ENCODE results near the gene LRRC28.

LRRC28 gene

GRCh38 chr15:99435113-99435695 lies 183.9 kb downstream of the LRRC28 start:
- Histone ChIP-seq H3K9ac (no peak overlapping the region), H3K27ac (no peak overlapping the region), H3K9me3 (ENCODE audit: control insufficient read depth, low read length) (no peaks in the 10 kb centered on the region), H3K4me1 (no peaks in the 10 kb centered on the region), H3K79me2 (no peaks in the 10 kb centered on the region), H3K27me3 (ENCODE audit: control insufficient read depth, insufficient read depth, low read length) (no peaks in the 10 kb centered on the region), H3K4me3 (ENCODE audit: low read depth, low read length) (no peak overlapping the region), H2AFZ (no peak overlapping the region), H3K4me2 (ENCODE audit: low read length) (no peak overlapping the region), H3K36me3 (ENCODE audit: control insufficient read depth, insufficient read depth, low read length) (no peaks in the 10 kb centered on the region)
- TF ChIP-seq CTCF (IDR thresholded peaks at IDR 0.05), result no peak

- H3K79me2 ChIP-seq, result no peaks in the 10 kb centered on the region
- H3K27ac ChIP-seq, result no peak overlapping the region
- no peak overlapping the region for H2AFZ ChIP-seq
- no peaks in the 10 kb centered on the region for H3K36me3 ChIP-seq (ENCODE audit: control insufficient read depth, insufficient read depth, low read length)
- no peak overlapping the region for H3K9ac ChIP-seq
- H3K9me3 ChIP-seq (ENCODE audit: control insufficient read depth, low read length), result no peaks in the 10 kb centered on the region
- no peak overlapping the region for H3K4me3 ChIP-seq (ENCODE audit: low read depth, low read length)
- no peaks in the 10 kb centered on the region for H3K4me1 ChIP-seq
- H3K27me3 ChIP-seq (ENCODE audit: control insufficient read depth, insufficient read depth, low read length), result no peaks in the 10 kb centered on the region
- no peak overlapping the region for H3K4me2 ChIP-seq (ENCODE audit: low read length)
- no peak for TF ChIP-seq CTCF (IDR thresholded peaks at IDR 0.05)
Measured at GRCh38 chr15:99435877-99436541, 184.7 kb downstream of the LRRC28 start.

DNA sequence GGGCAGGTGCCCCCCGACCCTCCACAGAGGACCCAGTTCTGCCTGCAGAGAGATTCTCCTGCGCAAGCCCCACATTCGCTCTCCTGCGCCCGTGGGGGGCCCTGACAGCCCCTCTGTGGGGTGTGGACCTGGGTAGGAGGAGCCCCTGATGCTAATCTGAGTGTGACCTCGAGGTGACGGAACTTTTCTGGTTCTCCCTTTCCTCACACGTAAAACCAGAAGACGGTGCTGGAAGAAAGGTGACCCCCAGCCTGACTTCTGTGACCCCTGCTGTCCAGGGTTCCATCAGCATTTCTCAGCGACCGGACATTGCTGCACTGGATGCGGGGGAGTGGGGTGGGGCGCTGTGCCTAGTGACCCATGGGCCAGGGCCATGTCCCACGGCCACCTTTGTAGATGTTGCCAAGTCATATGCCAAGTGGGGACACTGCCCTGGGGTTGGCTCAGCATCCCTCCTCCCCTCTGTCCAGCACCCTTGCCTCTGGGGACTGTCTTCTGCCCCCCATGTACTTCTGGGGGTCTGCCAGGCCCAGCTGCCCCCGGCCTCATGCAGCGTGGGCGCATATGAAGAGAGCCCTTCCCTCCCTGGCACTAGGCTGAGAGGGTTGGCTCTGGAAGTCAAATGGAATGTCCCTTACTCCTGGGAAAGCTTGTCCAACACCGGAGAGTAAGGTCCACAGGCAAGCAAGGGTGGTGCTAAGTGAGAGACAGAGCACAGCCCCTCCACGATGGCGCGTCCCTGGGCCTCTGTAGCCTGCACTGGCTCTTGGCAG lies 185.4 kb downstream of the LRRC28 start:
- Histone ChIP-seq H3K9ac (no peak overlapping the region), H3K4me2 (ENCODE audit: low read length) (no peak overlapping the region), H3K79me2 (no peaks in the 10 kb centered on the region), H3K27me3 (ENCODE audit: control insufficient read depth, insufficient read depth, low read length) (no peaks in the 10 kb centered on the region), H3K9me3 (ENCODE audit: control insufficient read depth, low read length) (no peaks in the 10 kb centered on the region), H3K4me1 (no peaks in the 10 kb centered on the region), H2AFZ (no peak overlapping the region), H3K27ac (no peak overlapping the region), H3K36me3 (ENCODE audit: control insufficient read depth, insufficient read depth, low read length) (no peaks in the 10 kb centered on the region), H3K4me3 (ENCODE audit: low read depth, low read length) (no peak overlapping the region)
- no peak for TF ChIP-seq CTCF (IDR thresholded peaks at IDR 0.05)

DNA sequence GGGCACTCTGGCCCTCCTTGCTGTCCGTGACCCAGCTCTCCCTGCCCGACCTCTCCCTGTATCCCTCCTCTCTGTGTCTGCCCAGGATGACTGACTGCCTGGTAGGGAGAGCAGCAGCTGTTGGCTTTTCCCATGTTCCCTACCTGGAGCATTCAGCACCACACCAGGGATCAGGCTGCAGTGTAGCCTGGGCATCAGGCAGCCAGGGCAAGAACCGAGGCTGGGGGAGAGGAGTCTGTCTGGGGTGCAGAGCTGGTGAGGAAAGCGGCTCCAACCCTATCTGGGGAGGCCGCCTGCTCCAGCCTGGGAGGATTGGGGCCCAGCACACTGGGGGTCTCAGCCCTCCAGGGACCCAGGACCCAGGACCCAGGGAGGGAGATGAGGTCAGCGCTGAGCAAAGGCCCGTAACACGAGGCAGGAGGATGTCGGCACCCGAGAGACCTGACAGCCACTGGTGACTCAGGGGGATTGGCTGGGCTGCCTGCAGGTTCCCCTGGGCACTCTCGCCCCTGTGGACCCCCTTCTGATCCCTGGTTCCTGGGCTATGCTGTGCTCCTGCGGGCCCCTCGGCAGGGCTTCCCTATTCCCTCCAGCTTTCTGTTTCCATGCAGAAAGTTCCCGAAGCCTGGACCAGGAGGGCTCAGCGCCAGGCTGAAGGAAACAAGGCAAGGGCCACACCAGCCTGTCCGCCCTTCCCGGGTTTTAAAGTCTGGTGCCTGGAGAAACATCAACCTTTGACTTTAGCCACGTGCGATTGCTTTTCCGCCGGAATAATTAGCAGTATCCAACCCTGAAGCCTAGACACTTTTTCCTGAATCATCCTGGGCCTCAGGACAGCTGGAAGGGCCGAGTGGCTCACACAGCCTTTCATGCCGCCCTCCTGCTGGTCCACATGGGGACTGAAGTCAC lies 186.3 kb downstream of the LRRC28 start:
- H3K79me2 ChIP-seq, result no peaks in the 10 kb centered on the region
- no peak overlapping the region for H3K27ac ChIP-seq
- no peak overlapping the region for H3K4me2 ChIP-seq (ENCODE audit: low read length)
- H2AFZ ChIP-seq, result no peak overlapping the region
- H3K27me3 ChIP-seq (ENCODE audit: control insufficient read depth, insufficient read depth, low read length), result no peaks in the 10 kb centered on the region
- TF ChIP-seq CTCF (IDR thresholded peaks at IDR 0.05), result no peak
- H3K9me3 ChIP-seq (ENCODE audit: control insufficient read depth, low read length), result no peaks in the 10 kb centered on the region
- no peak overlapping the region for H3K4me3 ChIP-seq (ENCODE audit: low read depth, low read length)
- peaks cover 1% of the 10 kb centered on the region for H3K4me1 ChIP-seq
- H3K36me3 ChIP-seq (ENCODE audit: control insufficient read depth, insufficient read depth, low read length), result no peaks in the 10 kb centered on the region
- H3K9ac ChIP-seq, result no peak overlapping the region

Data from parathyroid adenoma (tissue), 2 donors.